MM.1S (cell line): ENCODE data around the gene ZNF853.
"Not testable (repeated sequence)": the region's sequence is repeated elsewhere in the genome, so short reads cannot be mapped to it uniquely, and the experiment has no call there.

Source experiments
- DNase-seq: peaks from one replicate; pipeline ENCODE4 v3.0.0-alpha.2; 2015
- H2AFZ ChIP-seq: fragments of 300-600 bp; sonication (generic); 2 replicates; pipeline ENCODE4 v1.6.0; 2016; ENCODE audit warnings: antibody characterized with exemption, low read length
- H3F3A ChIP-seq: fragments of 300-600 bp; sonication (generic); 2 replicates; pipeline ENCODE4 v1.6.1; 2016; ENCODE audit warnings: mild to moderate bottlenecking, antibody characterized with exemption, low read length, moderate library complexity, mixed read lengths; ENCODE audit not compliant: insufficient read depth
- H3K27ac ChIP-seq: fragments of 300-600 bp; sonication (generic); 2 replicates; pipeline ENCODE4 v1.5.1; 2016; ENCODE audit warnings: mild to moderate bottlenecking, low read length
- H3K27me3 ChIP-seq: fragments of 300-600 bp; sonication (generic); replicated peaks from 2 replicates; pipeline ENCODE4 v1.6.0; 2016; ENCODE audit warnings: low read length; ENCODE audit not compliant: insufficient read depth
- H3K36me3 ChIP-seq: fragments of 300-600 bp; sonication (generic); replicated peaks from 2 replicates; pipeline ENCODE4 v1.6.1; 2016; ENCODE audit warnings: mild to moderate bottlenecking, low read length, mixed read lengths; ENCODE audit not compliant: insufficient read depth
- H3K4me1 ChIP-seq: fragments of 300-600 bp; sonication (generic); 2 replicates; pipeline ENCODE4 v1.6.1; 2016; ENCODE audit warnings: low read length, mixed read lengths
- H3K4me2 ChIP-seq: fragments of 300-600 bp; sonication (generic); 2 replicates; pipeline ENCODE4 v1.6.0; 2016; ENCODE audit warnings: low read depth, low read length
- H3K4me3 ChIP-seq: fragments of 300-600 bp; sonication (generic); 2 replicates; pipeline ENCODE4 v1.5.1; 2016; ENCODE audit warnings: low read length, mixed read lengths
- H3K79me2 ChIP-seq: fragments of 300-600 bp; sonication (generic); 2 replicates; pipeline ENCODE4 v1.6.1; 2016; ENCODE audit warnings: mixed run types, low read length, mixed read lengths
- H3K9ac ChIP-seq: fragments of 300-600 bp; sonication (generic); 2 replicates; pipeline ENCODE4 v1.6.1; 2016; ENCODE audit warnings: low read length, mixed read lengths
- H3K9me2 ChIP-seq: fragments of 300-600 bp; sonication (generic); replicated peaks from 2 replicates; pipeline ENCODE4 v1.6.1; 2016; ENCODE audit warnings: mild to moderate bottlenecking, low read length, mixed read lengths; ENCODE audit not compliant: insufficient read depth
- H3K9me3 ChIP-seq: fragments of 300-600 bp; sonication (generic); replicated peaks from 2 replicates; pipeline ENCODE4 v1.6.1; 2016; ENCODE audit warnings: mild to moderate bottlenecking, low read length, mixed read lengths; ENCODE audit not compliant: insufficient read depth
- H4K20me1 ChIP-seq: fragments of 300-600 bp; sonication (generic); 2 replicates; pipeline ENCODE4 v1.6.1; 2016; ENCODE audit warnings: mild to moderate bottlenecking, low read length, moderate library complexity, mixed read lengths; ENCODE audit not compliant: insufficient read depth
- EZH2 ChIP-seq: fragments of 300-600 bp; sonication (generic); optimal IDR thresholded peaks from 2 replicates; pipeline ENCODE3; 2017; ENCODE audit warnings: low read depth, mild to moderate bottlenecking, antibody characterized with exemption, low read length, mixed read lengths
- EZH2phosphoT487 ChIP-seq: fragments of 300-600 bp; sonication (generic); IDR thresholded peaks from 2 replicates; pipeline ENCODE4 v1.6.1; 2018; ENCODE audit warnings: antibody characterized with exemption, low read length
- TF ChIP-seq, protein P1 (sequence below): fragments of 300-600 bp; sonication (generic); IDR thresholded peaks from 2 replicates; pipeline ENCODE4 v1.5.1; 2016; ENCODE audit warnings: antibody characterized with exemption, low read length, mixed read lengths

The ZNF853 gene

DNA sequence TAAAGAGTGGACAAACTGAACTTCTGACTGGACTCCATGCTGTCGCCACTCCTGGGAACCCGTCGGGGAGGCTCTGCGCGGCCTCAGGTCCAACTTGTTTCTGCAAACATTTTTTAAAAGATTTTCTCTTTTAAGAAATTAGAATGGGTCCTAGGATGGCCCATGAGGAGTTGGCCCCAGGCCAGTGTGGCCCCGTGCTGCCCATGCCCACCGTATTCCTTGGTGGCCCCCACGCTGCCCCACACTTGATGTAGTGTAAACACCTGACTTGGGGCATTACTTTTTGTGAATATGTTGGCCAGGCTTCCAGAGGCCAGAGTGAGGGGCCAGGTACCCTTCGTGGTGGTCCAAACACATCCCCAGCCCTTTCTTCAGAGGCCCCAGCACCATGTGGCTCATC lies 41.0 kb downstream of the ZNF853 start:
- H3K79me2 ChIP-seq: no peaks in the 10 kb centered on the region
- no peak overlapping the region for H3K9ac ChIP-seq
- H3K4me2 ChIP-seq: no peak overlapping the region
- H3F3A ChIP-seq: no peaks in the 10 kb centered on the region
- H3K27ac ChIP-seq: no peak overlapping the region
- TF ChIP-seq EZH2 (no peak), EZH2phosphoT487 (no peak)
- TF ChIP-seq, protein P1, sequence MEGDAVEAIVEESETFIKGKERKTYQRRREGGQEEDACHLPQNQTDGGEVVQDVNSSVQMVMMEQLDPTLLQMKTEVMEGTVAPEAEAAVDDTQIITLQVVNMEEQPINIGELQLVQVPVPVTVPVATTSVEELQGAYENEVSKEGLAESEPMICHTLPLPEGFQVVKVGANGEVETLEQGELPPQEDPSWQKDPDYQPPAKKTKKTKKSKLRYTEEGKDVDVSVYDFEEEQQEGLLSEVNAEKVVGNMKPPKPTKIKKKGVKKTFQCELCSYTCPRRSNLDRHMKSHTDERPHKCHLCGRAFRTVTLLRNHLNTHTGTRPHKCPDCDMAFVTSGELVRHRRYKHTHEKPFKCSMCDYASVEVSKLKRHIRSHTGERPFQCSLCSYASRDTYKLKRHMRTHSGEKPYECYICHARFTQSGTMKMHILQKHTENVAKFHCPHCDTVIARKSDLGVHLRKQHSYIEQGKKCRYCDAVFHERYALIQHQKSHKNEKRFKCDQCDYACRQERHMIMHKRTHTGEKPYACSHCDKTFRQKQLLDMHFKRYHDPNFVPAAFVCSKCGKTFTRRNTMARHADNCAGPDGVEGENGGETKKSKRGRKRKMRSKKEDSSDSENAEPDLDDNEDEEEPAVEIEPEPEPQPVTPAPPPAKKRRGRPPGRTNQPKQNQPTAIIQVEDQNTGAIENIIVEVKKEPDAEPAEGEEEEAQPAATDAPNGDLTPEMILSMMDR: no peak
- no peaks in the 10 kb centered on the region for H3K4me1 ChIP-seq
- no peaks in the 10 kb centered on the region for H3K27me3 ChIP-seq
- DNase-seq: no peak
- H3K36me3 ChIP-seq: no peaks in the 10 kb centered on the region; the same call in 1 of the 2 replicates
- H3K4me3 ChIP-seq: no peak overlapping the region
- no peak overlapping the region for H2AFZ ChIP-seq
- no peaks in the 10 kb centered on the region; the same call in 1 of the 2 replicates for H3K9me3 ChIP-seq
- H3K9me2 ChIP-seq: no peaks in the 10 kb centered on the region
- no peaks in the 10 kb centered on the region for H4K20me1 ChIP-seq

DNA sequence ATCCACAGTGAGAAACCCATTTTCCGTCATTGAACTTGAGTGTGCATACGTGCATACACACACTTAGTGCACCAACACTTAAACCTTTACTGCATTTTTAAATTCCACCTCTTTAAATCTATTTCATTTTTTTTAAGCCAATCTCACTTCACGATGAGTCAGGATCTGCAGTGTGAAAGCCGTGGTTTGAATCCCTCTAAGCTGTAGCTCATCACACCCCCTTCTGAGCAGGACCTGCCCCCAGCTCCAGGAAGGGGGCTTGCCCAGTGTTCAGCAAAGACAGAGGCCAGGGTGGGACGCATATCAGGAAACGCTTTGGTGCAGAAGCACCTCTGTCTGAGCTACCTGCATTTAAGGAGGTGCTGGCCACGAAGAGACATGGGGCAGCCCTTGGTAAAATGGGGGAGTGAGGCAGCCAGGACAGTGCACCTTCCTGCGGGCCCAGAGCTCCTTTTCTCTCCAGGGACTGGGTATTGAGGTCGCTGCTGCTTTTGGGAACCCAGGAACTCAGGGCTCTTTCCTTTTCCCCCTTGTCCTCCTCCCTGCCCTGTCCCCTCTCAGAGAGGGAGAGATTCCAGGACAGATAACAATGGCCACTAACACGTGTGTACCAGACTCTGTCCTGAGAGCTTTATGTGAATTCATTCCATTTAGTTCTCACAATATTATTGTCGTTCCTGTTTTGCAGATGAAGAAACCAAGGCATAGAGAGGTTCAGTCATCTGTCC lies 43.4 kb downstream of the ZNF853 start:
- DNase-seq: no peak
- H3K9me2 ChIP-seq: no peaks in the 10 kb centered on the region

DNA sequence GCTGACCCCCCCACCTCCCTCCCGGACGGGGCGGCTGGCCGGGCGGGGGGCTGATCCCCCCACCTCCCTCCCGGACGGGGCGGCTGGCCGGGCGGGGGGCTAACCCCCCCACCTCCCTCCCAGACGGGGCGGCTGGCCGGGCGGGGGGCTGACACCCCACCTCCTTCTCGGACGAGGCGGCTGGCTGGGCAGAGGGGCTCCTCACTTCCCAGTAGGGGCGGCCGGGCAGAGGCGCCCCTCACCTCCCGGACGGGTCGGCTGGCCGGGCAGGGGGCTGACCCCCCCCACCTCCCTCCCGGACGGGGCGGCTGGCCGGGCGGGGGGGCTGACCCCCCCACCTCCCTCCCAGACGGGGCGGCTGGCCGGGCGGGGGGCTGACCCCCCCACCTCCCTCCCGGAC lies 55.4 kb downstream of the ZNF853 start:
- not testable (repeated sequence) for H2AFZ ChIP-seq, H3K27ac ChIP-seq, H3K9me2 ChIP-seq, H3K79me2 ChIP-seq, H3K4me2 ChIP-seq, H3F3A ChIP-seq, H3K27me3 ChIP-seq, DNase-seq, H3K4me3 ChIP-seq, H3K9me3 ChIP-seq, H3K36me3 ChIP-seq, H4K20me1 ChIP-seq, H3K9ac ChIP-seq, H3K4me1 ChIP-seq

More for the DNA sequence above, 43.4 kb downstream of the ZNF853 start:
- Histone ChIP-seq H3K79me2 (no peaks in the 10 kb centered on the region), H3K27ac (no peak overlapping the region), H3K4me1 (no peaks in the 10 kb centered on the region), H3K9me3 (no peaks in the 10 kb centered on the region), H3K4me2 (no peak overlapping the region), H3K9ac (no peak overlapping the region), H3F3A (no peaks in the 10 kb centered on the region), H4K20me1 (no peaks in the 10 kb centered on the region), H3K36me3 (no peaks in the 10 kb centered on the region), H2AFZ (no peak overlapping the region), H3K4me3 (no peak overlapping the region), H3K27me3 (no peaks in the 10 kb centered on the region)
- TF ChIP-seq EZH2phosphoT487 (no peak), EZH2 (no peak)
- TF ChIP-seq, protein P1: no peak
